Tibial nerve (tissue), 4 donors: ENCODE results near the gene AP1M2.

Experiments
- CTCF ChIP-seq, 5 experiments: fragments of 200-600 bp in 3 of 5; fragments of 450-650 bp in 2 of 5; sonication (generic) in 3 of 5; IDR thresholded peaks; one replicate each; pipeline ENCODE4 v1.5.1; 2016 to 2019; ENCODE audit warnings: antibody characterized with exemption in 5 of 5, mild to moderate bottlenecking in 3 of 5, moderate library complexity in 2 of 5
- EP300 ChIP-seq, 2 donors: sonication (generic); formaldehyde crosslinking; IDR thresholded peaks; one replicate each; pipeline ENCODE4 v1.6.1; 2017; ENCODE audit warnings: antibody characterized with exemption in 2 of 2, mild to moderate bottlenecking in 1 of 2
- POLR2A ChIP-seq, 2 donors: fragments of 450-650 bp; IDR thresholded peaks; one replicate each; pipeline ENCODE4 v1.6.1; 2017; ENCODE audit warnings: antibody characterized with exemption in 2 of 2, mild to moderate bottlenecking in 2 of 2, moderate library complexity in 2 of 2

- no peak for TF ChIP-seq POLR2A (IDR thresholded peaks at IDR 0.05)
- no peak for TF ChIP-seq CTCF (IDR thresholded peaks at IDR 0.05)
- TF ChIP-seq EP300 (IDR thresholded peaks at IDR 0.05), result no peak
Measured at GRCh38 chr19:10548746-10549276, 38.3 kb downstream of the AP1M2 start.
